ENCODE data around the gene UGT1A6.

GRCh38 chr2:233772153-233772552 lies 79.5 kb downstream of the UGT1A6 start:
- TF ChIP-seq USF1 (CRISPR knock-in tag; IDR thresholded peaks at IDR 0.05), result no peak
- no peak for TF ChIP-seq GTF2I (CRISPR knock-in tag; conservative IDR thresholded peaks at IDR 0.05)
- no peak for TF ChIP-seq SMAD4 (CRISPR knock-in tag; IDR thresholded peaks at IDR 0.05)
- no peak for TF ChIP-seq ZNF121 (CRISPR knock-in tag; IDR thresholded peaks at IDR 0.05)
